GM12878 (cell line): ENCODE data around the gene SLFN13. TPM values are rescaled to one million over a fixed set of nuclear protein-coding genes. Genes with fewer than 3 reads are reported as not detected.

Experiments used
- ATAC-seq: fragments of 200-7000 bp; cut with Tn5 transposase; 3 replicates; pipeline ENCODE4 v1.9.1; 2020; ENCODE audit warnings: mild to moderate bottlenecking, moderate library complexity
- BruUV-seq: library from RNA; stranded (reverse); fragments of 400-500 nt; replicated peaks from 2 replicates; lab custom pipeline; 2021; lab: Mats Ljungman, UMichigan
- CTCF ChIA-PET: fragments of 300-600 bp; sonication (Branson Sonifier 250); formaldehyde crosslinking; extraction: SDS; loops from one replicate; lab custom pipeline; 2021; ENCODE audit warnings: inconsistent platforms; lab: Yijun Ruan, JAX
- POLR2A ChIA-PET: fragments of 350-600 bp; formaldehyde crosslinking; extraction: SDS; loops from one replicate; lab custom pipeline; 2021; ENCODE audit warnings: inconsistent platforms; lab: Charles Lee
- RAD21 ChIA-PET: fragments of 300-600 bp; sonication (Branson Sonifier 250); formaldehyde crosslinking; loops from one replicate; lab custom pipeline; 2023; ENCODE audit warnings: antibody characterized with exemption; ENCODE audit not compliant: unreplicated experiment; lab: Charles Lee
- SMC1A ChIA-PET: fragments of 300-600 bp; sonication (Branson Sonifier 250); formaldehyde crosslinking; loops from one replicate; lab custom pipeline; 2023; ENCODE audit not compliant: unreplicated experiment, uncharacterized antibody; lab: Charles Lee
- DNase-seq: peaks from one replicate; pipeline ENCODE4 v3.0.0-alpha.2; 2011; ENCODE audit warnings: low read depth, low spot score
- FAIRE-seq: peaks from 3 replicates; lab custom pipeline; 2011; peaks lifted over from hg19 to GRCh38; lab: Jason Lieb, UNC
- H2AFZ ChIP-seq: 2 replicates; pipeline ENCODE4 v1.6.0; 2011; ENCODE audit warnings: low read depth, low read length, control low read depth; ENCODE audit not compliant: control insufficient read depth
- H3K27ac ChIP-seq: 2 replicates; pipeline ENCODE4 v1.5.1; 2011; ENCODE audit warnings: control low read depth; ENCODE audit not compliant: control insufficient read depth, insufficient read depth
- H3K27me3 ChIP-seq, 2 experiments: replicated peaks in 1 of 2; 2 replicates each; pipeline versions ENCODE4 v1.6.0 to v1.6.1; 2011; ENCODE audit warnings: low read length in 1 of 2; ENCODE audit not compliant: control insufficient read depth in 2 of 2, insufficient read depth in 2 of 2
- H3K36me3 ChIP-seq, 2 experiments: 2 replicates each; pipeline ENCODE4 v1.5.1; 2011; ENCODE audit warnings: low read length in 1 of 2; ENCODE audit not compliant: control insufficient read depth in 2 of 2, insufficient read depth in 2 of 2
- H3K4me1 ChIP-seq: 2 replicates; pipeline ENCODE4 v1.6.1; 2011; ENCODE audit warnings: mild to moderate bottlenecking, low read length, moderate library complexity, mixed read lengths; ENCODE audit not compliant: control insufficient read depth, insufficient read depth
- H3K4me2 ChIP-seq: 2 replicates; pipeline ENCODE4 v1.6.0; 2011; ENCODE audit warnings: control low read depth; ENCODE audit not compliant: control insufficient read depth, insufficient read depth
- H3K4me3 ChIP-seq: fragments of 200-600 bp; sonication (generic); 2 replicates; pipeline ENCODE4 v1.5.1; 2016
- H3K79me2 ChIP-seq: 2 replicates; pipeline ENCODE4 v1.6.0; 2011; ENCODE audit warnings: low read length; ENCODE audit not compliant: control insufficient read depth, insufficient read depth
- H3K9ac ChIP-seq: 2 replicates; pipeline ENCODE4 v1.8.0; 2011; ENCODE audit warnings: low read length, control low read depth, mixed read lengths; ENCODE audit not compliant: control insufficient read depth, insufficient read depth
- H3K9me3 ChIP-seq: replicated peaks from 3 replicates; pipeline ENCODE4 v1.5.1; 2011; ENCODE audit warnings: mild to moderate bottlenecking, low read length; ENCODE audit not compliant: control insufficient read depth, insufficient read depth
- H4K20me1 ChIP-seq: 2 replicates; pipeline ENCODE4 v1.6.0; 2011; ENCODE audit not compliant: control insufficient read depth, insufficient read depth
- BRCA1 ChIP-seq: IDR thresholded peaks from 2 replicates; pipeline ENCODE4 v1.6.1; 2011; ENCODE audit warnings: low read depth, low read length, improper control_type of control experiment
- FOXM1 ChIP-seq: IDR thresholded peaks from 2 replicates; pipeline ENCODE4 v1.6.1; 2012; ENCODE audit warnings: low read depth, mild to moderate bottlenecking, inconsistent platforms, low read length, moderate library complexity
- HCFC1 ChIP-seq: fragments of 150-350 bp; IDR thresholded peaks from 2 replicates; pipeline ENCODE4 v1.6.1; 2014; ENCODE audit warnings: low read length
- MYB ChIP-seq: fragments of 150-350 bp; IDR thresholded peaks from 2 replicates; pipeline ENCODE4 v1.6.1; 2014; ENCODE audit warnings: mild to moderate bottlenecking, low read depth, low read length, borderline replicate concordance
- RUNX3 ChIP-seq: IDR thresholded peaks from 2 replicates; pipeline ENCODE4 v1.6.1; 2012; ENCODE audit warnings: low read length, inconsistent platforms
- SUPT20H ChIP-seq: IDR thresholded peaks from 2 replicates; pipeline ENCODE4 v1.6.1; 2011; ENCODE audit warnings: low read depth, mild to moderate bottlenecking, low read length, moderate library complexity, borderline replicate concordance; ENCODE audit not compliant: control insufficient read depth
- ZBTB33 ChIP-seq: fragments of 450-650 bp; IDR thresholded peaks from 2 replicates; pipeline ENCODE4 v1.6.1; 2017; ENCODE audit warnings: mild to moderate bottlenecking
- WGBS: methylation state at CpG from one replicate; pipeline ENCODE4 v1.1.6; 2016; ENCODE audit warnings: low lambda C conversion rate; ENCODE audit not compliant: insufficient replicate concordance, insufficient coverage; ENCODE audit errors: missing lambda C conversion rate; 5-methylcytosine and 5-hydroxymethylcytosine counted together
- in situ Hi-C: fragments of 300-500 bp; cut with MboI; formaldehyde crosslinking; loops from 9 replicates; pipeline ENCODE4 v1.14.3; 2018; ENCODE audit warnings: mixed read lengths
- intact Hi-C: fragments of 100-400 bp; cut with micrococcal nuclease; formaldehyde crosslinking; loops from one replicate; pipeline ENCODE4 v1.14.2; 2022; ENCODE audit not compliant: unreplicated experiment
- polyA plus RNA-seq, 11 experiments: library from polyadenylated mRNA; depleted of rRNA in 4 of 11; unstranded in 6 of 11; stranded (reverse) in 5 of 11; fragments of >200 nt; fragmentation: Nextera tagmentation in 4 of 11; fragmentation: Illumina TruSeq in 1 of 11; extraction: Ambion mirVana in 4 of 11; extraction: Trizol in 1 of 11; gene quantifications; 1 replicate in 1 of 11; 2 replicates in 10 of 11; pipeline versions ENCODE4 v1.2.1 to v1.2.3, GENCODE V29; 2011 to 2016; ENCODE audit warnings: inconsistent platforms in 2 of 11, missing spikeins in 2 of 11, low read depth in 1 of 11
- total RNA-seq, 4 experiments: library from RNA; depleted of rRNA in 3 of 4; stranded (reverse); fragments of >200 nt in 3 of 4; fragmentation: Illumina TruSeq in 1 of 4; extraction: Trizol in 1 of 4; gene quantifications; 2 replicates each; pipeline versions ENCODE4 v1.2.1 to v1.2.3, GENCODE V29; 2013 to 2021

The SLFN13 gene
- total and polyA plus RNA-seq, 10 of the 15 experiments (the other 5 are each of a cell fraction or from before 2014, with no cell fraction given), result 12.4 to 82.4 (median 61.9) TPM

DNA sequence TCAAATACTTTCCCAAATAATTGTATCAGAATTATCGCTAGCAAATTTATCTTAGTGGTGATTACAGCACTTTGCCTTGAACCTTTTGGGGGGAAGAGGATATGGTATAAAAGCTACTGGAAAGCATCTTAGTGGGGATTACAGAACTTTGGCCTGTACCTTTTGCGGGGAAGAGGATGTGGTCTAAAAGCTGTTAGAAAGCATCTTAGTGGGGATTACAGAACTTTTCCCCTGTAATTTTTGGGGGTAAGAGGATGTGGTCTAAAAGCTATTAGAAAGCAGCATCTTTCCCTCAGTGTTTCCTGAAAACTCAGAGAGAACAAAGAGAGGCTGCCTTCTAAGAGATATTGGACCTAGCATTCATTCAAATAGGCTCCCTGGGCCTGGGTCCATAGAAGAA lies 20.3 kb downstream of the SLFN13 start:
- ChIA-PET CTCF (interaction anchor here (1.0 to 3.3 kb wide), 5 partner anchors 12 to 116 kb away, joined by 3 to 15 read pairs (median 5); partner anchors contain the start of gene SLFN13), POLR2A (interaction anchor here (0.7 to 1.4 kb wide), 2 partner anchors 12 to 36 kb away, joined by 3 read pairs; no protein-coding TSS in a partner anchor), RAD21 (interaction anchor here (1.0 to 1.1 kb wide), 3 partner anchors 9 to 105 kb away, joined by 3 to 4 read pairs (median 3); no protein-coding TSS in a partner anchor), SMC1A (interaction anchor here (0.6 to 3.9 kb wide), 8 partner anchors 9 to 116 kb away, joined by 3 to 23 read pairs (median 4); partner anchors contain the start of genes SLFN11 and SLFN13)
- in situ Hi-C loops, result no loop called here
- no peak for FAIRE-seq
- Histone ChIP-seq H4K20me1 (no peaks in the 10 kb centered on the region), H3K9ac (no peak overlapping the region), H2AFZ (no peak overlapping the region), H3K9me3 (no peaks in the 10 kb centered on the region), H3K79me2 (peaks cover 36% of the 10 kb centered on the region), H3K27me3 (no peaks in the 10 kb centered on the region), H3K4me3 (0 out of 2 replicates have a peak overlapping the region, but pooled peaks have one; percentile 17), H3K36me3 (no peaks in the 10 kb centered on the region; a peak in 1 of 4 replicates), H3K4me2 (peak overlapping the region; percentile 28; the same call in 1 of the 2 replicates), H3K4me1 (peaks cover 9% of the 10 kb centered on the region), H3K27ac (peak overlapping the region; percentile 33; the same call in 1 of the 2 replicates)
- DNase-seq, result no peak
- TF ChIP-seq BRCA1 (no peak), MYB (no peak), HCFC1 (no peak), RUNX3 (peak; percentile 54; the same call in 1 of the 2 replicates), SUPT20H (no peak), ZBTB33 (no peak), FOXM1 (no peak)
- BruUV-seq, result no TSS peak
- no peak for ATAC-seq
- 46% methylated on average over 2 of the region's 2 CpGs for WGBS
- intact Hi-C loops, result no loop called here
